Neural cell (in vitro differentiated cells): ENCODE measurements around the gene ATP1A2. TPM values are rescaled to one million over a fixed set of nuclear protein-coding genes. Genes with fewer than 3 reads are reported as not detected.

ENCODE experiments used
- H2AFZ ChIP-seq: fragments of 200-600, 300-800 bp; sonication (generic), shearing (Covaris generic); 2 replicates; pipeline ENCODE4 v1.6.0; 2014; ENCODE audit warnings: low read depth, mild to moderate bottlenecking, antibody characterized with exemption, low read length, moderate library complexity
- H3F3A ChIP-seq: fragments of 200-600 bp; shearing (Covaris generic); 2 replicates; pipeline ENCODE4 v1.6.1; 2016; ENCODE audit warnings: mild to moderate bottlenecking, moderate library complexity, mixed read lengths, antibody characterized with exemption, low read length; ENCODE audit not compliant: insufficient read depth, poor library complexity, severe bottlenecking
- H3K27ac ChIP-seq: fragments of 200-600, 300-800 bp; sonication (generic), shearing (Covaris generic); 2 replicates; pipeline ENCODE4 v1.5.1; 2014; ENCODE audit warnings: mild to moderate bottlenecking, low read length, moderate library complexity
- H3K27me3 ChIP-seq: fragments of 300-800, 200-600 bp; sonication (generic), shearing (Covaris generic); 2 replicates; pipeline ENCODE4 v1.6.0; 2014; ENCODE audit warnings: mild to moderate bottlenecking, low read depth, low read length, moderate library complexity; ENCODE audit not compliant: insufficient read depth
- H3K36me3 ChIP-seq: fragments of 300-800, 200-600 bp; sonication (generic), shearing (Covaris generic); 2 replicates; pipeline ENCODE4 v1.5.1; 2014; ENCODE audit warnings: mild to moderate bottlenecking, antibody characterized with exemption, low read length, moderate library complexity; ENCODE audit not compliant: insufficient read depth
- H3K4me2 ChIP-seq: fragments of 300-800, 200-600 bp; sonication (generic), shearing (Covaris generic); 2 replicates; pipeline ENCODE4 v1.6.0; 2014; ENCODE audit warnings: mild to moderate bottlenecking, low read length
- H3K4me3 ChIP-seq: fragments of 300-800, 200-600 bp; sonication (generic), shearing (Covaris generic); 2 replicates; pipeline ENCODE4 v1.5.1; 2014; ENCODE audit warnings: mild to moderate bottlenecking, low read length, moderate library complexity
- H3K79me2 ChIP-seq: fragments of 200-600 bp; shearing (Covaris generic); replicated peaks from 2 replicates; pipeline ENCODE4 v1.6.0; 2014; ENCODE audit warnings: mild to moderate bottlenecking, low read length, moderate library complexity; ENCODE audit not compliant: insufficient read depth
- H3K9ac ChIP-seq: fragments of 300-800, 200-600 bp; sonication (generic), shearing (Covaris generic); 2 replicates; pipeline ENCODE4 v1.6.1; 2016; ENCODE audit warnings: mild to moderate bottlenecking, low read length, mixed read lengths
- H3K9me2 ChIP-seq: fragments of 200-600 bp; shearing (Covaris generic); 2 replicates; pipeline ENCODE4 v1.6.1; 2016; ENCODE audit warnings: mild to moderate bottlenecking, low read length, mixed read lengths; ENCODE audit not compliant: insufficient read depth
- H3K9me3 ChIP-seq: fragments of 200-600, 300-800 bp; sonication (generic), shearing (Covaris generic); 2 replicates; pipeline ENCODE4 v1.6.1; 2016; ENCODE audit warnings: mild to moderate bottlenecking, mixed run types, low read length, moderate library complexity, mixed read lengths
- H4K20me1 ChIP-seq: fragments of 200-600 bp; shearing (Covaris generic); 2 replicates; pipeline ENCODE4 v1.6.1; 2016; ENCODE audit warnings: mild to moderate bottlenecking, mixed run types; ENCODE audit not compliant: insufficient read depth
- EP300 ChIP-seq: fragments of 450-650 bp; conservative IDR thresholded peaks from 2 replicates; pipeline ENCODE4 v1.6.1; 2014; ENCODE audit warnings: antibody characterized with exemption, mild to moderate bottlenecking, moderate library complexity; ENCODE audit not compliant: poor library complexity, severe bottlenecking
- EZH2 ChIP-seq: fragments of 200-600, 300-800 bp; shearing (Covaris generic), sonication (generic); IDR thresholded peaks from 2 replicates; pipeline ENCODE4 v1.6.1; 2014; ENCODE audit warnings: antibody characterized with exemption, low read length, borderline replicate concordance, mild to moderate bottlenecking; ENCODE audit not compliant: insufficient read depth, poor library complexity, severe bottlenecking
- MXI1 ChIP-seq: fragments of 450-650 bp; conservative IDR thresholded peaks from 2 replicates; pipeline ENCODE4 v1.6.1; 2014; ENCODE audit warnings: antibody characterized with exemption, mild to moderate bottlenecking; ENCODE audit not compliant: poor library complexity, severe bottlenecking
- POLR2AphosphoS5 ChIP-seq: IDR thresholded peaks from 2 replicates; pipeline ENCODE4 v1.6.1; 2012
- RAD21 ChIP-seq: fragments of 450-650 bp; conservative IDR thresholded peaks from 2 replicates; pipeline ENCODE4 v1.6.1; 2014; ENCODE audit warnings: antibody characterized with exemption, mild to moderate bottlenecking, moderate library complexity
- SMC3 ChIP-seq: fragments of 450-650 bp; conservative IDR thresholded peaks from 2 replicates; pipeline ENCODE4 v1.6.1; 2014; ENCODE audit warnings: antibody characterized with exemption, mild to moderate bottlenecking, moderate library complexity; ENCODE audit not compliant: poor library complexity
- TAF1 ChIP-seq: IDR thresholded peaks from 2 replicates; pipeline ENCODE4 v1.6.1; 2012; ENCODE audit warnings: low read depth
- polyA plus RNA-seq: library from polyadenylated mRNA; depleted of rRNA; stranded (reverse); fragments of >200 nt; gene quantifications from 2 replicates; pipeline ENCODE4 v1.2.3, GENCODE V29; 2014
- TF ChIP-seq, protein P1 (sequence below): fragments of 450-650 bp; IDR thresholded peaks from 2 replicates; pipeline ENCODE4 v1.5.1; 2014; ENCODE audit warnings: antibody characterized with exemption, mild to moderate bottlenecking, moderate library complexity; ENCODE audit not compliant: poor library complexity, severe bottlenecking
- TF ChIP-seq, protein P2 (sequence below): IDR thresholded peaks from 2 replicates; pipeline ENCODE4 v1.6.1; 2012; ENCODE audit warnings: borderline replicate concordance

Gene ATP1A2
- polyA plus RNA-seq, 1 donor from 2014 or later, result 0.12 TPM

DNA sequence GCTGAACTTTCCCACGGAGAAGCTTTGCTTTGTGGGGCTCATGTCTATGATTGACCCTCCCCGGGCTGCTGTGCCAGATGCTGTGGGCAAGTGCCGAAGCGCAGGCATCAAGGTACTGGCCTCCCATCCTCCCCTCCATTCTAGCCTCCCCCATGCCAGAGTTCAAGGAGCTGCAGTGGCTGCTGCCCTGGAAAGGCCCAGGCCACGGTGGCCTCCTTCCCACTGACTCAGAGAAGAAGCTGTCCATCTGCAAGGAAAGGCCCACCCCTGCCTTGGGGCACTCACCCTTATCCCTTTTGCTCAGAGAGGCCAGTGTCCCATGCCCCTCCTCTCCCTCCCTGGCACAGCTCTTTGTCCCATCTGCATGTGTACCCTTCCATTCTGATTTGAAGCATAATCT, 14.9 kb downstream of the ATP1A2 start:
- Histone ChIP-seq H3K36me3 (no peaks in the 10 kb centered on the region), H3K4me2 (no peak overlapping the region), H3K79me2 (no peaks in the 10 kb centered on the region), H3K4me3 (no peak overlapping the region), H3K9ac (no peak overlapping the region), H3K27ac (no peak overlapping the region), H3K9me2 (no peaks in the 10 kb centered on the region), H3K9me3 (no peaks in the 10 kb centered on the region), H3K27me3 (no peaks in the 10 kb centered on the region), H3F3A (no peaks in the 10 kb centered on the region), H2AFZ (no peak overlapping the region), H4K20me1 (no peaks in the 10 kb centered on the region)
- TF ChIP-seq EZH2 (no peak), TAF1 (no peak), MXI1 (no peak)

DNA sequence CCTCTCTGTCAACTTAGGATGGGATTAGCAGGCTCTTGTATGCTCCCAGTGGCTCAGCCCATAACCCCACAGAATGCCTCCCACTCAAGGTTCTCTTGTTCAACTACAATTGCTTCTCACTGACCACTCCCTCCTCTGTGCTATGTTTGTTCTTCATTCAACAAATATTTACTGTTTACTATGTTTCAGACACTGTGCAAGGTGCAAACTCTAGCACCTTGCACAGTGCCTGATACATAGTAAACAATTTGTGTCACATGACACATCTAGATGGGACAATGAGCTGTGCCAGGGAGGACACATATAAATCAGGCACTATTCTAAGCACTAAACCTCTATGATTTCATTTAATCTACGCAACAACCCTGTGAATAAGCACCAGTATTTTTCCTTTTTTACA, 15.4 kb downstream of the ATP1A2 start:
- no peaks in the 10 kb centered on the region for H3F3A ChIP-seq
- no peak overlapping the region for H2AFZ ChIP-seq
- no peaks in the 10 kb centered on the region for H3K36me3 ChIP-seq
- TF ChIP-seq, protein P1, sequence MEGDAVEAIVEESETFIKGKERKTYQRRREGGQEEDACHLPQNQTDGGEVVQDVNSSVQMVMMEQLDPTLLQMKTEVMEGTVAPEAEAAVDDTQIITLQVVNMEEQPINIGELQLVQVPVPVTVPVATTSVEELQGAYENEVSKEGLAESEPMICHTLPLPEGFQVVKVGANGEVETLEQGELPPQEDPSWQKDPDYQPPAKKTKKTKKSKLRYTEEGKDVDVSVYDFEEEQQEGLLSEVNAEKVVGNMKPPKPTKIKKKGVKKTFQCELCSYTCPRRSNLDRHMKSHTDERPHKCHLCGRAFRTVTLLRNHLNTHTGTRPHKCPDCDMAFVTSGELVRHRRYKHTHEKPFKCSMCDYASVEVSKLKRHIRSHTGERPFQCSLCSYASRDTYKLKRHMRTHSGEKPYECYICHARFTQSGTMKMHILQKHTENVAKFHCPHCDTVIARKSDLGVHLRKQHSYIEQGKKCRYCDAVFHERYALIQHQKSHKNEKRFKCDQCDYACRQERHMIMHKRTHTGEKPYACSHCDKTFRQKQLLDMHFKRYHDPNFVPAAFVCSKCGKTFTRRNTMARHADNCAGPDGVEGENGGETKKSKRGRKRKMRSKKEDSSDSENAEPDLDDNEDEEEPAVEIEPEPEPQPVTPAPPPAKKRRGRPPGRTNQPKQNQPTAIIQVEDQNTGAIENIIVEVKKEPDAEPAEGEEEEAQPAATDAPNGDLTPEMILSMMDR, result no peak
- no peak for TF ChIP-seq TAF1
- TF ChIP-seq, protein P2, sequence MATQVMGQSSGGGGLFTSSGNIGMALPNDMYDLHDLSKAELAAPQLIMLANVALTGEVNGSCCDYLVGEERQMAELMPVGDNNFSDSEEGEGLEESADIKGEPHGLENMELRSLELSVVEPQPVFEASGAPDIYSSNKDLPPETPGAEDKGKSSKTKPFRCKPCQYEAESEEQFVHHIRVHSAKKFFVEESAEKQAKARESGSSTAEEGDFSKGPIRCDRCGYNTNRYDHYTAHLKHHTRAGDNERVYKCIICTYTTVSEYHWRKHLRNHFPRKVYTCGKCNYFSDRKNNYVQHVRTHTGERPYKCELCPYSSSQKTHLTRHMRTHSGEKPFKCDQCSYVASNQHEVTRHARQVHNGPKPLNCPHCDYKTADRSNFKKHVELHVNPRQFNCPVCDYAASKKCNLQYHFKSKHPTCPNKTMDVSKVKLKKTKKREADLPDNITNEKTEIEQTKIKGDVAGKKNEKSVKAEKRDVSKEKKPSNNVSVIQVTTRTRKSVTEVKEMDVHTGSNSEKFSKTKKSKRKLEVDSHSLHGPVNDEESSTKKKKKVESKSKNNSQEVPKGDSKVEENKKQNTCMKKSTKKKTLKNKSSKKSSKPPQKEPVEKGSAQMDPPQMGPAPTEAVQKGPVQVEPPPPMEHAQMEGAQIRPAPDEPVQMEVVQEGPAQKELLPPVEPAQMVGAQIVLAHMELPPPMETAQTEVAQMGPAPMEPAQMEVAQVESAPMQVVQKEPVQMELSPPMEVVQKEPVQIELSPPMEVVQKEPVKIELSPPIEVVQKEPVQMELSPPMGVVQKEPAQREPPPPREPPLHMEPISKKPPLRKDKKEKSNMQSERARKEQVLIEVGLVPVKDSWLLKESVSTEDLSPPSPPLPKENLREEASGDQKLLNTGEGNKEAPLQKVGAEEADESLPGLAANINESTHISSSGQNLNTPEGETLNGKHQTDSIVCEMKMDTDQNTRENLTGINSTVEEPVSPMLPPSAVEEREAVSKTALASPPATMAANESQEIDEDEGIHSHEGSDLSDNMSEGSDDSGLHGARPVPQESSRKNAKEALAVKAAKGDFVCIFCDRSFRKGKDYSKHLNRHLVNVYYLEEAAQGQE, result no peak
- no peak for TF ChIP-seq MXI1
- no peak for TF ChIP-seq EP300
- no peak for TF ChIP-seq RAD21
- no peak for TF ChIP-seq SMC3
- TF ChIP-seq POLR2AphosphoS5, result no peak
- TF ChIP-seq EZH2, result no peak
- no peak overlapping the region for H3K4me2 ChIP-seq
- H3K27ac ChIP-seq, result no peak overlapping the region
- no peaks in the 10 kb centered on the region for H3K9me3 ChIP-seq
- no peak overlapping the region for H3K9ac ChIP-seq
- no peak overlapping the region for H3K4me3 ChIP-seq
- no peaks in the 10 kb centered on the region for H3K9me2 ChIP-seq
- no peaks in the 10 kb centered on the region for H3K27me3 ChIP-seq
- H4K20me1 ChIP-seq, result no peaks in the 10 kb centered on the region
- no peaks in the 10 kb centered on the region for H3K79me2 ChIP-seq
